Measurements from ENCODE around the gene LATS2. TPM values are rescaled to one million over a fixed set of nuclear protein-coding genes. Genes with fewer than 3 reads are reported as not detected.

LATS2 gene
- 10 to 100 TPM; 49.8 to 93.8 (median 77.0) TPM for total RNA-seq

- DNase-seq (ENCODE audit: extremely low spot score) = peak; percentile 99
- intact Hi-C loops (cut with DNase I) = no loop called here
- Histone ChIP-seq H3K36me3 (no peaks in the 10 kb centered on the region), H3K27me3 (peaks cover 0 to 6% (median 0%) of the 10 kb centered on the region in 4 donors), H3K27ac (replicated peaks in 1 of 4) (peak within 1 kb of the TSS; percentile 100), H3K4me3 (peak within 1 kb of the TSS; percentile 97 to 100 (median 98)), H3K9me3 (no peaks in the 10 kb centered on the region), H3K4me1 (peaks cover 43 to 49% (median 49%) of the 10 kb centered on the region in 4 donors)
- 0% methylated on average over 30 of the region's 96 CpGs for WGBS
- TF ChIP-seq EP300 (IDR thresholded peaks at IDR 0.05) (peak; percentile 2), POLR2AphosphoS5 (IDR thresholded peaks at IDR 0.05) (peak; percentile 94 to 98), POLR2A (IDR thresholded peaks at IDR 0.05; ENCODE audit: low read depth) (peak; percentile 95)
- TF ChIP-seq, protein P1, sequence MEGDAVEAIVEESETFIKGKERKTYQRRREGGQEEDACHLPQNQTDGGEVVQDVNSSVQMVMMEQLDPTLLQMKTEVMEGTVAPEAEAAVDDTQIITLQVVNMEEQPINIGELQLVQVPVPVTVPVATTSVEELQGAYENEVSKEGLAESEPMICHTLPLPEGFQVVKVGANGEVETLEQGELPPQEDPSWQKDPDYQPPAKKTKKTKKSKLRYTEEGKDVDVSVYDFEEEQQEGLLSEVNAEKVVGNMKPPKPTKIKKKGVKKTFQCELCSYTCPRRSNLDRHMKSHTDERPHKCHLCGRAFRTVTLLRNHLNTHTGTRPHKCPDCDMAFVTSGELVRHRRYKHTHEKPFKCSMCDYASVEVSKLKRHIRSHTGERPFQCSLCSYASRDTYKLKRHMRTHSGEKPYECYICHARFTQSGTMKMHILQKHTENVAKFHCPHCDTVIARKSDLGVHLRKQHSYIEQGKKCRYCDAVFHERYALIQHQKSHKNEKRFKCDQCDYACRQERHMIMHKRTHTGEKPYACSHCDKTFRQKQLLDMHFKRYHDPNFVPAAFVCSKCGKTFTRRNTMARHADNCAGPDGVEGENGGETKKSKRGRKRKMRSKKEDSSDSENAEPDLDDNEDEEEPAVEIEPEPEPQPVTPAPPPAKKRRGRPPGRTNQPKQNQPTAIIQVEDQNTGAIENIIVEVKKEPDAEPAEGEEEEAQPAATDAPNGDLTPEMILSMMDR (IDR thresholded peaks at IDR 0.05) = peak; percentile 36 to 84 (median 68)
These were observed at the start of gene LATS2 for GRCh38 chr13:21061029-21061763. Gene LATS2, minus strand, starts transcription at chr13:21061586. Its CDS starts 15,560 bp downstream, at chr13:21046026.

DNA sequence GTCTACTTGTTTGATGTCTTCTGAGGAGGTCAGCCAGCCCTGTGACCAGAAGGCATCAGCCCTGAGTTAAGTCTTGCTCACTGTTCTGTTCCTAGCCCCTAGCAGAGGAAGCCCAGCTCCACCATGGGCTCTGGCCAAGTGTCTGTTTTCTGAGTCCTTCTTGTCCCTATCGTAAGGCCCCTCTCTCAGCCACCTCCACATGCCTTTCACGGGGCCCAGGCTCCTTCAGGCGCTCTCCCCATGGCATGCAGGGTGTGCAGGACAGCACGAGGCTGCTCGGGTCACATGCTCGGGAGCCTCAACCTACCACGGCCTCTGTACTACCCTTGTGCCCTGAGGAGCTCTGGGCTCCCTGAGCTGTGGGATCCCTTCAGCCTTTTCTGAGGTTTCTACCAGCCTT lies 47.8 kb upstream of the LATS2 start:
- no peak for DNase-seq (ENCODE audit: extremely low spot score)
- no peaks in the 10 kb centered on the region for H3K9me3 ChIP-seq
- TF ChIP-seq POLR2AphosphoS5 (IDR thresholded peaks at IDR 0.05) (no peak), EP300 (IDR thresholded peaks at IDR 0.05) (no peak), POLR2A (IDR thresholded peaks at IDR 0.05; ENCODE audit: low read depth) (no peak)
- TF ChIP-seq, protein P1 (IDR thresholded peaks at IDR 0.05) = no peak
- intact Hi-C loops (cut with DNase I) = no loop called here
- WGBS = 94% methylated on average over 7 of the region's 7 CpGs
- no peaks in the 10 kb centered on the region for H3K4me1 ChIP-seq
- no peak overlapping the region for H3K4me3 ChIP-seq
- no peaks in the 10 kb centered on the region for H3K27me3 ChIP-seq
- H3K36me3 ChIP-seq = no peaks in the 10 kb centered on the region
- no peak overlapping the region for H3K27ac ChIP-seq (replicated peaks in 1 of 4)

- Histone ChIP-seq H3K36me3 (no peaks in the 10 kb centered on the region), H3K4me3 (no peak overlapping the region), H3K27me3 (no peaks in the 10 kb centered on the region), H3K4me1 (no peaks in the 10 kb centered on the region), H3K27ac (replicated peaks in 1 of 4) (no peak overlapping the region), H3K9me3 (no peaks in the 10 kb centered on the region)
- intact Hi-C loops (cut with DNase I) = no loop called here
- DNase-seq (ENCODE audit: extremely low spot score) = no peak
- TF ChIP-seq POLR2A (IDR thresholded peaks at IDR 0.05; ENCODE audit: low read depth) = no peak
- TF ChIP-seq POLR2AphosphoS5 (IDR thresholded peaks at IDR 0.05) = no peak
- no peak for TF ChIP-seq EP300 (IDR thresholded peaks at IDR 0.05)
- TF ChIP-seq, protein P1 (IDR thresholded peaks at IDR 0.05) = no peak
- 57% methylated on average over 4 of the region's 4 CpGs for WGBS
These were observed 44.7 kb upstream of the LATS2 start for GRCh38 chr13:21106089-21106488.

DNA sequence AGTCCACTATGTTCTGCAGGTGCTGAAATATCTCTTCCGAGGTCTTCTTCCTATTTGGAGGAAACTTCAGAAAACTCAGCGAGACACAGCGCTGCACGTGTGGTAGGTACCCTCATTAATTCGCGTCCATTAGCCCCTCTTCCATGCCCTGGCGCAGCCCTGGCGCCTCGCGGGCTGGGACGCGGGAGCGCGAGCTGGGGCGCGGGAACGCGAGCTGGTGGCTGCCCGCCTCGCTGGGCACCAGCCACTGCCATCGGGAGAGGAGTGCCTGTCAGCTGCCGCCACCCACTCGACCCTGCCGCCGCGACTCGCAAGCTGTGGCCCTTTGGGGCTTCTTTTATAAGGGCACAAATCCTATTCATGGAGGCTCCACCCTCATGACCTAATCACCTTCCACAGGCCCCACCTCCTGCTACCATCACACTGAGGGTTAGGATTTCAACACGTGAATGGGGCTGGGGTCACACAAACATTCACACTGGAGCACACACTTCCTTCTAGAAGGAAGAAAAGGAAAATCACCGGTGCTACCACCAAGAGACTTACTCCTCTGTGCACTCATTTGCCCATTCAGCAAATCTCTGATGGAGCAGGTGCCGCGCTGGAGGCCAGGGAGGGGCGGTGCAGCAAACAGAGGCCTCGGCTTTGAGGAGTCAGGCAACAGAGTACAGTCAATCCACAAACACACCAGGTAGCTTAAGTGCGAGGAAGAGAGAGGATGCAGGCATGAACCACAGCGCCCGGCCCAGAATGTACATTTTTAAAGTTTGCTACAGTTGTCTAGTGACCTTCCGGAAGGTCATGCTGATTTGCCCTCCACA lies 43.0 kb upstream of the LATS2 start:
- no peak for DNase-seq (ENCODE audit: extremely low spot score)
- no peak overlapping the region for H3K27ac ChIP-seq (replicated peaks in 1 of 4)
- H3K4me1 ChIP-seq = no peaks in the 10 kb centered on the region
- no peak overlapping the region for H3K4me3 ChIP-seq
- TF ChIP-seq POLR2AphosphoS5 (IDR thresholded peaks at IDR 0.05) (no peak), EP300 (IDR thresholded peaks at IDR 0.05) (no peak), POLR2A (IDR thresholded peaks at IDR 0.05; ENCODE audit: low read depth) (no peak)
- TF ChIP-seq, protein P1 (IDR thresholded peaks at IDR 0.05) = no peak
- H3K36me3 ChIP-seq = no peaks in the 10 kb centered on the region
- 92% methylated on average over 37 of the region's 37 CpGs for WGBS
- intact Hi-C loops (cut with DNase I) = no loop called here
- no peaks in the 10 kb centered on the region for H3K27me3 ChIP-seq
- no peaks in the 10 kb centered on the region for H3K9me3 ChIP-seq

All from esophagus muscularis mucosa (tissue), 4 donors.